Transverse colon (tissue), 4 donors: ENCODE data around the gene TCHH. TPM values are rescaled to one million over a fixed set of nuclear protein-coding genes. Genes with fewer than 3 reads are reported as not detected.

Source experiments
- DNase-seq: peaks from one replicate; pipeline ENCODE4 v3.0.0-alpha.2; 2019
- H3K27ac ChIP-seq, 4 donors: fragments of 200-600 bp; sonication (generic); 2 replicates each; pipeline ENCODE4 v1.5.1; 2016 to 2018; ENCODE audit warnings: inconsistent platforms in 4 of 4
- H3K27me3 ChIP-seq: fragments of 200-600 bp; sonication (generic); 2 replicates; pipeline ENCODE4 v1.5.1; 2017; ENCODE audit warnings: inconsistent platforms
- H3K36me3 ChIP-seq, 4 donors: fragments of 200-600 bp; sonication (generic); 2 replicates each; pipeline ENCODE4 v1.5.1; 2017 to 2019; ENCODE audit warnings: inconsistent platforms in 4 of 4
- H3K4me1 ChIP-seq, 4 donors: fragments of 200-600 bp; sonication (generic); 2 replicates each; pipeline ENCODE4 v1.5.1; 2017 to 2020; ENCODE audit warnings: inconsistent platforms in 4 of 4
- H3K4me3 ChIP-seq, 4 donors: fragments of 200-600 bp; sonication (generic); 1 replicate in 1 of 4; 2 replicates in 3 of 4; pipeline versions ENCODE4 v1.5.1 to v1.6.1; 2017 to 2019; ENCODE audit warnings: inconsistent platforms in 4 of 4
- H3K9me3 ChIP-seq, 2 donors: fragments of 200-600 bp; sonication (generic); 2 replicates each; pipeline ENCODE4 v1.5.1; 2017 to 2019; ENCODE audit warnings: inconsistent platforms in 2 of 2
- EP300 ChIP-seq: sonication (generic); formaldehyde crosslinking; IDR thresholded peaks from one replicate; pipeline ENCODE4 v1.6.1; 2017; ENCODE audit warnings: antibody characterized with exemption, low read depth
- POLR2A ChIP-seq: fragments of 450-650 bp; IDR thresholded peaks from one replicate; pipeline ENCODE4 v1.6.1; 2016; ENCODE audit warnings: antibody characterized with exemption, mild to moderate bottlenecking, moderate library complexity
- POLR2AphosphoS5 ChIP-seq, 3 donors: sonication (generic); formaldehyde crosslinking; IDR thresholded peaks; one replicate each; pipeline ENCODE4 v1.6.1; 2016; ENCODE audit warnings: antibody characterized with exemption in 3 of 3
- in situ Hi-C, 4 donors: fragments of 200-750 bp; cut with MboI; loops; one replicate each; pipeline versions ENCODE4 v1.15.0 to v1.15.1; 2017; ENCODE audit warnings: low sequenced_read_pairs in 3 of 4, low pct_ligation_motif_present in 1 of 4, low pct_unique_long_range_greater_than_20kb in 1 of 4
- intact Hi-C: fragments of 100-400 bp; cut with DNase I; formaldehyde crosslinking; loops from one replicate; pipeline ENCODE4 v1.15.1; 2023; ENCODE audit warnings: low total_unique reads
- small RNA-seq, 4 donors: library from RNA; depleted of rRNA; stranded (forward); fragments of <200 nt; gene quantifications; one replicate each; pipeline ENCODE3, GENCODE V24; 2016
- total RNA-seq, 4 donors: library from RNA; depleted of rRNA; stranded (reverse); fragments of >200 nt; gene quantifications; one replicate each; pipeline ENCODE4 v1.1.0, GENCODE V29; 2016
- TF ChIP-seq, protein P1 (sequence below), 5 experiments: fragments of 200-600 bp in 3 of 5; fragments of 450-650 bp in 2 of 5; sonication (generic) in 3 of 5; IDR thresholded peaks; 1 replicate in 2 of 5; 2 replicates in 3 of 5; pipeline ENCODE4 v1.5.1; 2016 to 2017; ENCODE audit warnings: antibody characterized with exemption in 5 of 5, inconsistent platforms in 3 of 5, mild to moderate bottlenecking in 2 of 5, moderate library complexity in 1 of 5

TCHH gene
- total RNA-seq, 4 donors from 2014 or later = under 0.01 TPM; not detected in 3

DNA sequence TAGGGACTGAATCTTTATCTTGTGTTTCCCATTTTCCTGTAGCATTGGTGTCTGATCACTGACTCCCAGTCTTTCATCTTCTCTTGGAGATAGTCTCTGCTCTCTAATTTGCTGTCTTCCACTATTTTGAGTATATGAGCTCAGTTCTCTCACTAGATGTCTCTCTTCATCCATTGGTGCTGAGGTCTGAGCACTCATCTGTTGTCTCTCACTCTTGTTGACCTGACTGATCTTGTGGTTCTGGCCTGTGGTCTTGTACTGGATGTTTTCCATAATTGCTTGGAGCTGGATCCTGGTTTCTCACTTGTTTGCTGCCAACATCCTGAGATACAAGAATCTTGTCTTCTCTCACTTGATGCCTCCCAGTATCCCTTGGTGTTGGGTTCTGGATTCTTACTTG, 53.3 kb downstream of the TCHH start:
- intact Hi-C loops (no loop called here), in situ Hi-C loops (loop anchor here in 2 of 4 donors (5.0 to 25.0 kb wide), 2 partner anchors 120 to 400 kb away; no protein-coding TSS in a partner anchor)

More for the DNA sequence above, 53.3 kb downstream of the TCHH start:
- no peak for TF ChIP-seq EP300
- TF ChIP-seq, protein P1, sequence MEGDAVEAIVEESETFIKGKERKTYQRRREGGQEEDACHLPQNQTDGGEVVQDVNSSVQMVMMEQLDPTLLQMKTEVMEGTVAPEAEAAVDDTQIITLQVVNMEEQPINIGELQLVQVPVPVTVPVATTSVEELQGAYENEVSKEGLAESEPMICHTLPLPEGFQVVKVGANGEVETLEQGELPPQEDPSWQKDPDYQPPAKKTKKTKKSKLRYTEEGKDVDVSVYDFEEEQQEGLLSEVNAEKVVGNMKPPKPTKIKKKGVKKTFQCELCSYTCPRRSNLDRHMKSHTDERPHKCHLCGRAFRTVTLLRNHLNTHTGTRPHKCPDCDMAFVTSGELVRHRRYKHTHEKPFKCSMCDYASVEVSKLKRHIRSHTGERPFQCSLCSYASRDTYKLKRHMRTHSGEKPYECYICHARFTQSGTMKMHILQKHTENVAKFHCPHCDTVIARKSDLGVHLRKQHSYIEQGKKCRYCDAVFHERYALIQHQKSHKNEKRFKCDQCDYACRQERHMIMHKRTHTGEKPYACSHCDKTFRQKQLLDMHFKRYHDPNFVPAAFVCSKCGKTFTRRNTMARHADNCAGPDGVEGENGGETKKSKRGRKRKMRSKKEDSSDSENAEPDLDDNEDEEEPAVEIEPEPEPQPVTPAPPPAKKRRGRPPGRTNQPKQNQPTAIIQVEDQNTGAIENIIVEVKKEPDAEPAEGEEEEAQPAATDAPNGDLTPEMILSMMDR (IDR thresholded peaks at IDR 0.05) = no peak
- TF ChIP-seq POLR2AphosphoS5 (IDR thresholded peaks at IDR 0.05) = no peak
- TF ChIP-seq POLR2A = no peak
- no peaks in the 10 kb centered on the region for H3K9me3 ChIP-seq
- no peaks in the 10 kb centered on the region for H3K4me1 ChIP-seq
- H3K27me3 ChIP-seq = peaks cover 64% of the 10 kb centered on the region
- no peak overlapping the region for H3K27ac ChIP-seq
- no peak for DNase-seq
- no peak overlapping the region for H3K4me3 ChIP-seq
- no peaks in the 10 kb centered on the region for H3K36me3 ChIP-seq

Small RNAs within 50 kb of the gene (small RNA-seq; reads per million reads assigned to genes)
- gene SPTLC1P4 = 0 reads per million in 4 donors

Other genes with a start within 250 kb of the TCHH start
- gene THEM4, start 205.9 kb downstream of the TCHH start, total RNA-seq = 10 to 100 TPM in 2 of 4 donors, 1 to 10 TPM in 2; 4.6 to 21.8 (median 9.5) TPM
- gene S100A10, start 121.6 kb downstream of the TCHH start, total RNA-seq = 100 to 1,000 TPM in 3 of 4 donors, 10 to 100 TPM in 1; 59.1 to 289 (median 251) TPM
- gene S100A11, start 78.4 kb downstream of the TCHH start, total RNA-seq = 100 to 1,000 TPM in 1 of 4 donors, 10 to 100 TPM in 3; 35.6 to 108 (median 54.8) TPM
- gene TCHHL1, start 26.4 kb downstream of the TCHH start, total RNA-seq = not detected
- gene RPTN, start 43.8 kb upstream of the TCHH start, total RNA-seq = not detected
- gene HRNR, start 108.7 kb upstream of the TCHH start, total RNA-seq = not detected
- not detected for gene FLG, start 209.8 kb upstream of the TCHH start, total RNA-seq
- not detected for gene FLG2, start 244.6 kb upstream of the TCHH start, total RNA-seq